HG03097 (cell line): ENCODE data around the gene FOXL1.

ENCODE experiments used
- ATAC-seq: cut with Tn5 transposase; IDR thresholded peaks from one replicate; pipeline ENCODE4 v1.9.1; 2021; ENCODE audit not compliant: unreplicated experiment, low FRiP score

The FOXL1 gene

GRCh38 chr16:86598607-86599565 is 20.5 kb downstream of the FOXL1 start:
- ATAC-seq, result no peak

- no peak for ATAC-seq
Observed at GRCh38 chr16:86601356-86601755, 23.0 kb downstream of the FOXL1 start.

GRCh38 chr16:86602521-86602920 is 24.2 kb downstream of the FOXL1 start:
- no peak for ATAC-seq

- no peak for ATAC-seq
Observed at GRCh38 chr16:86604436-86605193, 26.3 kb downstream of the FOXL1 start.

GRCh38 chr16:86605950-86606349 is 27.6 kb downstream of the FOXL1 start:
- no peak for ATAC-seq

- no peak for ATAC-seq
Observed at GRCh38 chr16:86608301-86608747, 30.0 kb downstream of the FOXL1 start.

GRCh38 chr16:86609115-86609514 is 30.8 kb downstream of the FOXL1 start:
- ATAC-seq, result no peak

GRCh38 chr16:86609661-86610060 is 31.3 kb downstream of the FOXL1 start:
- no peak for ATAC-seq

GRCh38 chr16:86610779-86611524 is 32.6 kb downstream of the FOXL1 start:
- no peak for ATAC-seq

GRCh38 chr16:86611525-86611855 is 33.1 kb downstream of the FOXL1 start:
- no peak for ATAC-seq

GRCh38 chr16:86611941-86612340 is 33.6 kb downstream of the FOXL1 start:
- no peak for ATAC-seq

GRCh38 chr16:86614699-86615098 is 36.4 kb downstream of the FOXL1 start:
- no peak for ATAC-seq

GRCh38 chr16:86616906-86617305 is 38.6 kb downstream of the FOXL1 start:
- no peak for ATAC-seq

GRCh38 chr16:86618431-86619238 is 40.3 kb downstream of the FOXL1 start:
- no peak for ATAC-seq

GRCh38 chr16:86619239-86619794 is 41.0 kb downstream of the FOXL1 start:
- ATAC-seq, result no peak

GRCh38 chr16:86620184-86620583 is 41.8 kb downstream of the FOXL1 start:
- ATAC-seq, result no peak

- no peak for ATAC-seq
Observed at GRCh38 chr16:86621966-86622365, 43.6 kb downstream of the FOXL1 start.

GRCh38 chr16:86622700-86623615 is 44.6 kb downstream of the FOXL1 start:
- ATAC-seq, result no peak

- ATAC-seq, result no peak
Observed at GRCh38 chr16:86625029-86625428, 46.7 kb downstream of the FOXL1 start.
